Sigmoid colon (tissue), 7 donors: ENCODE data around the gene DPH3. TPM values are rescaled to one million over a fixed set of nuclear protein-coding genes. Genes with fewer than 3 reads are reported as not detected.

Experiments used
- DNase-seq: peaks from one replicate; pipeline ENCODE4 v3.0.0-alpha.2; 2019
- H3K27ac ChIP-seq, 4 donors: fragments of 200-600 bp; sonication (generic); one replicate each; pipeline ENCODE4 v1.5.1; 2016 to 2019; ENCODE audit warnings: mild to moderate bottlenecking in 1 of 4
- H3K27me3 ChIP-seq, 3 donors: fragments of 200-600 bp; sonication (generic); one replicate each; pipeline ENCODE4 v1.5.1; 2019; ENCODE audit warnings: mild to moderate bottlenecking in 1 of 3
- H3K36me3 ChIP-seq, 4 donors: fragments of 200-600 bp; sonication (generic); one replicate each; pipeline ENCODE4 v1.5.1; 2016 to 2019
- H3K4me1 ChIP-seq, 4 donors: fragments of 200-600 bp; sonication (generic); one replicate each; pipeline ENCODE4 v1.5.1; 2017 to 2019
- H3K4me3 ChIP-seq, 4 donors: fragments of 200-600 bp; sonication (generic); one replicate each; pipeline ENCODE4 v1.5.1; 2017 to 2019; ENCODE audit warnings: mild to moderate bottlenecking in 2 of 4, moderate library complexity in 1 of 4
- H3K9me3 ChIP-seq, 4 donors: fragments of 200-600 bp in 3 of 4; sonication (generic) in 3 of 4; one replicate each; pipeline versions ENCODE4 v1.5.1 to v1.6.1; 2013 to 2019
- CTCF ChIP-seq, 4 experiments: fragments of 450-650 bp in 3 of 4; fragments of 200-600 bp in 1 of 4; IDR thresholded peaks; one replicate each; pipeline ENCODE4 v1.5.1; 2016 to 2019; ENCODE audit warnings: antibody characterized with exemption in 4 of 4, mild to moderate bottlenecking in 3 of 4, moderate library complexity in 2 of 4
- EP300 ChIP-seq, 4 donors: sonication (generic); formaldehyde crosslinking; IDR thresholded peaks; one replicate each; pipeline ENCODE4 v1.6.1; 2017; ENCODE audit warnings: antibody characterized with exemption in 4 of 4
- POLR2A ChIP-seq, 2 donors: fragments of 450-650 bp; IDR thresholded peaks; one replicate each; pipeline ENCODE4 v1.6.1; 2016; ENCODE audit warnings: antibody characterized with exemption in 2 of 2, mild to moderate bottlenecking in 2 of 2, moderate library complexity in 2 of 2
- POLR2AphosphoS5 ChIP-seq, 4 donors: sonication (generic); formaldehyde crosslinking; IDR thresholded peaks; one replicate each; pipeline ENCODE4 v1.6.1; 2017; ENCODE audit warnings: antibody characterized with exemption in 4 of 4
- WGBS, 2 donors: extraction: QIAGEN DNeasy Blood & Tissue Kit; methylation state at CpG; one replicate each; pipeline ENCODE4 v1.1.7; 2013; 5-methylcytosine and 5-hydroxymethylcytosine counted together
- intact Hi-C: fragments of 100-400 bp; cut with DNase I; formaldehyde crosslinking; loops from one replicate; pipeline ENCODE4 v1.15.1; 2023
- polyA plus RNA-seq, 3 donors: library from polyadenylated mRNA; stranded (reverse); fragments of 200-250 nt; gene quantifications; one replicate each; pipeline ENCODE4 v1.2.3, GENCODE V29; 2013
- total RNA-seq, 4 donors: library from RNA; depleted of rRNA; stranded (reverse); fragments of >200 nt; gene quantifications; one replicate each; pipeline ENCODE4 v1.1.0, GENCODE V29; 2016
- donor health status: healthy with polysubstance abuse.
- donor health status: Bipolar disorder and iron deficiency.
- donor health status: healthy.

Gene DPH3
- total and polyA plus RNA-seq, 7 donors: 14.6 to 30.1 (median 24.3) TPM

DNA sequence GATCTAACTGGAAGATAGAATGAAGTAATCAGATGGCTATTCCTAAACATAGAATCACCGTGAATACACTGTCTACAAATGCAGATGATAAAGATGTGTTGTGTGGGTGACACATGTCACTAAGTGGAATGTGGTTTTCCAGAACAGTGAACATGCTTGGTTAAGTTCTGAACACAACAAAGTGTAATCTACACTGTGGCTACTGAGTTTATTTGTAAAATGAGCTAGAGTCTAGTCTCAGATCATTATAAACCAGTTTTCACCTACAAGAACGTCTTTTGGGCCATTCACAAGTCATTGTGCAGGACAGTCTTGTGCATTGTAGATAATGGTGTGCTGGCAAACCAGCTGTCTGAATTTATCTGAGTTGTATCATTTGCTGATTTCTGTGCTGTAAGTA, 35.6 kb upstream of the DPH3 start:
- no peaks in the 10 kb centered on the region for H3K9me3 ChIP-seq
- H3K4me1 ChIP-seq: peaks cover 0 to 14% (median 12%) of the 10 kb centered on the region in 4 donors
- H3K4me3 ChIP-seq: no peak overlapping the region
- TF ChIP-seq POLR2AphosphoS5 (IDR thresholded peaks at IDR 0.05) (no peak), EP300 (IDR thresholded peaks at IDR 0.05) (no peak), CTCF (IDR thresholded peaks at IDR 0.05) (no peak)
- 53 to 83% methylated on average over 2 of the region's 2 CpGs for WGBS, 2 donors
- intact Hi-C loops: no loop called here
- peaks cover 0 to 54% (median 10%) of the 10 kb centered on the region in 4 donors for H3K36me3 ChIP-seq
- DNase-seq: no peak
- H3K27me3 ChIP-seq: no peaks in the 10 kb centered on the region
- no peak overlapping the region for H3K27ac ChIP-seq

DNA sequence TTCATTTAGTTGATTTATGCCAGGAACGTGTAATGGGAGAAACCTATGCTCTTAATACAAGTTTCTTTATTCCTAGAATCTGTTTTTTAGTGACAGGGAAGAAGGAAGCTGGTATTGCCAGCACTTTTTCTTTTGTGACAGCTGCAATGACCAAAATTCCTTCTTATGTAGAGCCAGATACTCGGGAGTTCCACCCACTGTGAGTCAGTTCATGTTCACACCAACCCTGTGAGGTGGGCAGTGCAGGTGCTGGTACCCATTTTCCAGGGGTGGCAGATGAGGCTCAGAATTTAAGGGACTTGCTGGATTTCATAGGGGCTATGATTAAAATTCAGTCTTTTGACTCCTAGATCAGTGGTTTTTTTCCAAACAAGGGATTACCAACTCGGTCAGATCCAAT, 35.0 kb upstream of the DPH3 start:
- Histone ChIP-seq H3K9me3 (no peaks in the 10 kb centered on the region), H3K4me1 (peaks cover 0 to 14% (median 12%) of the 10 kb centered on the region in 4 donors), H3K27ac (no peak overlapping the region), H3K4me3 (no peak overlapping the region), H3K27me3 (no peaks in the 10 kb centered on the region), H3K36me3 (peaks cover 0 to 49% (median 12%) of the 10 kb centered on the region in 4 donors)
- TF ChIP-seq EP300 (IDR thresholded peaks at IDR 0.05) (no peak), CTCF (IDR thresholded peaks at IDR 0.05) (no peak), POLR2AphosphoS5 (IDR thresholded peaks at IDR 0.05) (no peak), POLR2A (IDR thresholded peaks at IDR 0.05) (no peak)
- no peak for DNase-seq
- WGBS, 2 donors: 84 to 85% methylated on average over 3 of the region's 3 CpGs
- intact Hi-C loops: loop anchor here (10.0 kb wide), 1 partner anchor 215 kb away; the partner anchor contains the start of gene RFTN1

DNA sequence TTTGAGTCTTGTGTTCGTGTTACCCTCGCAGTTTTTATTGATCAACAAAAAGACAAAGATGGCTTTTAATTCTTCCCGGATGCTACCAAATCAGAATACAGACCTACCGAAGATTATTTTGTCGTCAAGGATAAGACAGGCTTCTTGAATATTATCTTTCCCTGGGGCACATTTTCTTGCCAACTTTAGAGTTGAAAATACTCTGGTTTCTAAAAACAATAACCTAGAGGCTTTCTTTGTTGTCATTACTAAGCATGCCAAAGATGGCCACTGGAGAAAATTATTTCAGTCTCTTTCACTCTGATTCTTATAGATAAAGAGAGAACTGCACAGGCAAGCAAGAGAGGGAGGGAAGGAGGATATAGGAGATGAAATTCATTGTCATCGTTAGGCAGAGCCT, 34.1 kb upstream of the DPH3 start:
- Histone ChIP-seq H3K4me3 (no peak overlapping the region), H3K9me3 (no peaks in the 10 kb centered on the region), H3K36me3 (peaks cover 0 to 42% (median 12%) of the 10 kb centered on the region in 4 donors), H3K4me1 (peaks cover 0 to 14% (median 12%) of the 10 kb centered on the region in 4 donors), H3K27me3 (no peaks in the 10 kb centered on the region), H3K27ac (peak overlapping the region in 2 of 4 donors; percentile 33 to 51)
- intact Hi-C loops: loop anchor here (10.0 kb wide), 1 partner anchor 216 kb away; the partner anchor contains the start of gene RFTN1
- no peak for DNase-seq
- TF ChIP-seq EP300 (IDR thresholded peaks at IDR 0.05) (no peak), POLR2AphosphoS5 (IDR thresholded peaks at IDR 0.05) (no peak), CTCF (IDR thresholded peaks at IDR 0.05) (no peak), POLR2A (IDR thresholded peaks at IDR 0.05) (no peak)
- WGBS, 2 donors: 87 to 94% methylated on average over 6 of the region's 6 CpGs

- peak overlapping the region in 2 of 4 donors; percentile 33 to 51 for H3K27ac ChIP-seq
- no peak overlapping the region for H3K4me3 ChIP-seq
- TF ChIP-seq POLR2AphosphoS5 (IDR thresholded peaks at IDR 0.05): peak in 3 of 4 donors; percentile 19 to 45 (median 39)
- TF ChIP-seq POLR2A (IDR thresholded peaks at IDR 0.05): no peak
- WGBS, 2 donors: 77 to 82% methylated on average over 9 of the region's 9 CpGs
- DNase-seq: no peak
- H3K36me3 ChIP-seq: peaks cover 0 to 37% (median 12%) of the 10 kb centered on the region in 4 donors
- peaks cover 0 to 14% (median 12%) of the 10 kb centered on the region in 4 donors for H3K4me1 ChIP-seq
- intact Hi-C loops: loop anchor here (10.0 kb wide), 1 partner anchor 217 kb away; the partner anchor contains the start of gene RFTN1
- H3K9me3 ChIP-seq: no peaks in the 10 kb centered on the region
- H3K27me3 ChIP-seq: no peaks in the 10 kb centered on the region
Observed at GRCh38 chr3:16297997-16298885, 33.5 kb upstream of the DPH3 start.

DNA sequence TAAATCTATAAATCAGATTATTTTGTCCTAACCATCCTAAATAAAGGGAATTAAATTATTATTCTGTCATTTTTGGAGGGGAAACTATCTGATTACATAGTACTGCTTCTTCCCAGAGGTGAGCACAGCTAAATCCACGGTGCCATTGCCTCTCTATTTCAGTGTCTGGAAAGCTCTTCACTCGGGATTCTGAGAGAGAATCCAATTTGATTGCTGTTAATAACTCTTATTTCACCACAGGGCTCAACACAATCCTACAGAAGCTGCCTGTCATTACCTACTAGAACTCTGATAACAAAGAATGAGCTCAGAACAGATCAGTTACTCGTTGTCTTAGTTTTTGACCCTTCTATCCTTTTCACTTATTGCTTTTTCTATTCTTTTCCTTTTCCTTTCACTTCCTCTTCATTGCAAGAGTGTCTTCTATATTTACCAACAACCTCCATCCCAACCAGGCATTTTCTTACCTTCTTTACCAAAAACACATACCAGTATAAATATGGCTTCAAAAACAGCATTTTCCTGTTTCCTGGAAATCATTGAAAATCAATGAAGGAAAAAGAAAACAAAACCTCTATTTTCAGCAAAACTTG, 30.7 kb upstream of the DPH3 start:
- WGBS, 2 donors: 79 to 86% methylated on average over 3 of the region's 3 CpGs
- intact Hi-C loops: loop anchor here (10.0 kb wide), 1 partner anchor 219 kb away; the partner anchor contains the start of gene RFTN1
- H3K27me3 ChIP-seq: no peaks in the 10 kb centered on the region
- H3K9me3 ChIP-seq: no peaks in the 10 kb centered on the region
- H3K36me3 ChIP-seq: peaks cover 0 to 18% (median 5%) of the 10 kb centered on the region in 4 donors
- no peak overlapping the region for H3K27ac ChIP-seq
- H3K4me3 ChIP-seq: no peak overlapping the region
- TF ChIP-seq POLR2A (IDR thresholded peaks at IDR 0.05): no peak
- peaks cover 0 to 18% (median 12%) of the 10 kb centered on the region in 4 donors for H3K4me1 ChIP-seq
- DNase-seq: no peak
